Testis (tissue), 2 donors: ENCODE data around the gene ITCH.

ENCODE experiments used
- CTCF ChIP-seq, 3 experiments: fragments of 450-650 bp in 2 of 3; fragments of 200-600 bp in 1 of 3; sonication (generic) in 1 of 3; IDR thresholded peaks; one replicate each; pipeline ENCODE4 v1.5.1; 2016 to 2019; ENCODE audit warnings: antibody characterized with exemption in 3 of 3, mild to moderate bottlenecking in 2 of 3, moderate library complexity in 1 of 3
- POLR2A ChIP-seq: fragments of 450-650 bp; IDR thresholded peaks from one replicate; pipeline ENCODE4 v1.6.1; 2017; ENCODE audit warnings: antibody characterized with exemption, mild to moderate bottlenecking, moderate library complexity

- no peak for TF ChIP-seq POLR2A
- no peak for TF ChIP-seq CTCF (IDR thresholded peaks at IDR 0.05)
Measured at GRCh38 chr20:34410336-34410735, 47.3 kb downstream of the ITCH start.
